CMK (cell line): ENCODE measurements around the gene GRK5.
"Not testable (repeated sequence)": the region's sequence is repeated elsewhere in the genome, so short reads cannot be mapped to it uniquely, and the experiment has no call there.

Experiments used
- DNase-seq: peaks from one replicate; pipeline ENCODE4 v3.0.0-alpha.2; 2010; ENCODE audit warnings: low read depth

GRK5 gene

GRCh38 chr10:119274519-119275045, 67.2 kb downstream of the GRK5 start:
- DNase-seq, result no peak

GRCh38 chr10:119275085-119275484, 67.7 kb downstream of the GRK5 start:
- no peak for DNase-seq

- not testable (repeated sequence) for DNase-seq
These were observed 68.8 kb downstream of the GRK5 start for GRCh38 chr10:119276194-119276593.

DNA sequence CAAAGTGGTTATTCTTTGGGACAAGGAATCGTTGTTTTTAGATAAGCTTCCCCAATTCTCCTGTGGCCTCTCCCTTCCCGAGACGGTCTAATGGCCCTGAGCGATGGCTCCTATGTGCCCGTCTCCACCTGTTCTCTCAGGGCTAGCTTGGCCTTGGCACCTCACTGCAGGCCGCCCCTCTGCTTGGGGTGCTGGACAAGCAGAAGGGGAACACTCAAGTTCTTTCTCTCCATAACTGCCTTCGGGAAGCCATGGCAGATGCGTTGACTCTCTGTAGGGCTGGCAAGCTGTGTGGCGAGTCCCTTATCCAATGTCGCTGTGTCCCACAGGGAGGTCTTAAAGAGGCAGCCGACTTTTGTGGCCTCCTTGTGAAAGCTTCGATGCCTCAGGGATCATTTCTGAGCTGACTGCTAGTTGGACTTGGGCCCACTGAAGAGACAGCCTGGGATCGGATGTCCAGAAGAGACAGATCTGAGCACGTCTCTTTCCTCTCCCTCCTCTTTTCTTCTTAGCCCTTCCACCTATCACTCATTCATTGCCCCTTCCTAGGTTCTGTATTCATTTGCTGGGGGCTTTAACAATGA, 70.8 kb downstream of the GRK5 start:
- DNase-seq, result no peak

DNA sequence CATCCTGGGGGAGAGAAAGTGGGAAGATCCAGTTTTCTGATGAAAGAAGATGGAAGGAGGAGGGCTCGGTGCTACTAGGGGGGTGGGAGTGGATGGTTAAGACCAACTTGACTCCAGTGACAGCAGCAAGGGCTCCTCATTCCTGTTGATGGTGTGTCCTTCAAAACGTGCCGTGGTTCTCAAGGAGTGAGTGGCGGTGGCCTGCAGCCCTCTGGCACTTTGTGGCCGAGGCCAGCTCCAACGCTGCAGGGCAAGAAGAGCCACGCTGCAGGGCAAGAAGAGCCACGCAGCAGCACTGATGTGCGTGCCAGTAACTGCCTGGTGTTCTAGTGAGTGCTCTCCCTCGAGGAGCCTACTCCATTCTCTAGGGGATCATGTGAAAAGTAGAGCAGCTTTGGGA, 72.1 kb downstream of the GRK5 start:
- DNase-seq, result no peak

DNA sequence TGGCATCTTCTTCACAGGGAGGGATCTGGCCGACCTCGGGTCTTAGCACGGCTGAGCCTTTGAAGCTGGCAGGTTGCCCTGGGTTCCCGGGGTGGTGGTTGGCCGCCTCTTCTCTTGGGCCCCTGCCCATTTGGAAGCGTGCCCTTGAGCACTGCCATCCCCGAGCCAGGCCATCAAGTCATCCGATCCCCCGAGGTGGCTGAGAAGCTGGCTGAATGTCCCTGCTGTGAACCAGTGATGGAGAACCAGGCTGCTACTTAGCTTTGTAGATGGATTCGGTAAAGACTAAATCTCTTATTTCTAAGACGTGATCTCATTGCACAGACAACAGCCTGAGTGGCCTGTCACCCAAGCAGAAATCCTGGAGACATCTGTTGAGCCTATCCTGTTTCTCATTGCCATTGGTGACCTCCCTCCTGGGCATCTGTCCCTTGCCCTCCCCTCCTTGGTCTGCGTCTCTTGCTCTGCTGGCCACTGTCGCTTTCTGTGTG, 74.3 kb downstream of the GRK5 start:
- DNase-seq, result no peak

GRCh38 chr10:119282446-119282845, 75.1 kb downstream of the GRK5 start:
- DNase-seq, result no peak

DNA sequence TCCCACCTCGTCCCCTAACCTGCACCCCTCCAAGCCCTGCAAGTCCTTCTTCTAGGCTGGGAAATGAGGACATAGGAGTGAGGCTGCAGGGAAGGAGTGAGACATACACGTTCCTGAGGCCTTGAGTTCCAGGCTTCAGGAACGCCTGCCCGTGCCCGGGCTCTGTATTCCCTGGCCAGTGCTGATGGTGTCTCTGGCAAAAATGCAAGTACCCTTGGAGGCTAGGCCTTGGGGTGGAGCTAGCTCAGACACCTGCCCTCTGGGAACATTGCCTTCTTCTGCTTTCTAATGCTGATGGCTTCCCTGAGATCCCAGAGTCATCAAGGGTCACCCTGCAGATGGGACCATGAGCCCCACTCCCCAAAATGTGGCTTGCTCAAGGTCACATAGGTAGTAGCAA, 76.0 kb downstream of the GRK5 start:
- DNase-seq, result no peak

DNA sequence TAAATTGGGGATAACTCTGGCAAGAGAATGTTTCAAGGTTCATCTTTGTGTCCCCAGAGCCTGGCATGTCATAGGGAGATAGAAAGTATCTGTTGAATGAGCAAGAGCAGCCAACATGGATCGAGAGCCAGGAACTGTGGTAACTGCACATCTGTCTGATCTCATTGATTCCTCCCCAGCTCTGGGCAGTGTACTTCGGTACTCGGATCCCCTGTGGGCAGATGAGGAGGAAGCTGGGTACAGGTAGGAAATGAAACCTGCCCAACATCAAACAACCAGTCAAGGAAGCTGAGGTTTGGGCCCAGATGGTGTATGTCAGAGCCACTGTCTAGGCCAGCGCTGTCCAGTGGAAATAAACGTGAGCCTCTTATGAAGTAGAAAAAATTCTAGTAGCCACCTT, 76.4 kb downstream of the GRK5 start:
- no peak for DNase-seq

GRCh38 chr10:119284679-119285096, 77.3 kb downstream of the GRK5 start:
- no peak for DNase-seq

- no peak for DNase-seq
These were observed 78.3 kb downstream of the GRK5 start for GRCh38 chr10:119285495-119286267.

DNA sequence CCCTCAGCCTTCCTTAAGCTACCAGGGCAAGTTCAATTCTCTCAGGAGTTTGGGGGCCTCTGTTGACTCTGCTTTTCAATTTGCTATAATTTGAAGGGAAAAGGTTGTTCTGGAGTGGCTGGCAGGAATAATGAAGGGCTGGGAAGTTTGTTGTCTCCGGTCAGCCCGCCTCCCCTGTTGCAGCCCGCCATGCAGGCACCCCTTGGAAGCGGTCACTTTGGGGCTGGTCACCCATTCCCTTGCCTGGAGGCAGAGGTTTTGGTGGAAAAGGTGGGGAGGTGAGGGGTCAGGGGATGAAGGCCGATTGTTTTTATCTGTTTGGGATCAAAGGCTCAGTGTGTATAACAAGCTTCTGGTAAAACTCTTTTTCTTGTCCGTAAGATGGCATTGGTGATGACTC, 79.1 kb downstream of the GRK5 start:
- no peak for DNase-seq

- no peak for DNase-seq
These were observed 79.7 kb downstream of the GRK5 start for GRCh38 chr10:119286983-119287633.

DNA sequence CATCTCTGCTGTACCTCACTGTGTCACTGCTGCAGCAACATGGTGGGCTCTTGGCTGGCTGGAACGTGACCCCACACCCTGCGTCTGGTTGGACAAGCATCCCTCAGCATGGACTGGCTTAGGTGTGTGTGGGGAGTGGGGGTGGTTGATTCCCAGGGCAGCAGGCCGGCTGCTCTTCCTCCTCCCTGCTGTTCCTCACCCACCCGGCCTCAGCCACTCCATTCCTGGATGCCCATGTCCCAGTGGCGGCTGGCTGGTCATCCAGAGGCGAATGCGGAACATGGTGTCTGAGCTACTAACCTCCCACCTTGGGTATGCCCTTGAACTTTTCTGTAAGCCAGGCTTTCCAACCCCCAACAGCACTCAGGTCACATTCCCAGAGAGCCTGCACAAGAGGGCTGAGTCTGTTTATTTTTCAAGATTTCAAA, 81.2 kb downstream of the GRK5 start:
- no peak for DNase-seq

DNA sequence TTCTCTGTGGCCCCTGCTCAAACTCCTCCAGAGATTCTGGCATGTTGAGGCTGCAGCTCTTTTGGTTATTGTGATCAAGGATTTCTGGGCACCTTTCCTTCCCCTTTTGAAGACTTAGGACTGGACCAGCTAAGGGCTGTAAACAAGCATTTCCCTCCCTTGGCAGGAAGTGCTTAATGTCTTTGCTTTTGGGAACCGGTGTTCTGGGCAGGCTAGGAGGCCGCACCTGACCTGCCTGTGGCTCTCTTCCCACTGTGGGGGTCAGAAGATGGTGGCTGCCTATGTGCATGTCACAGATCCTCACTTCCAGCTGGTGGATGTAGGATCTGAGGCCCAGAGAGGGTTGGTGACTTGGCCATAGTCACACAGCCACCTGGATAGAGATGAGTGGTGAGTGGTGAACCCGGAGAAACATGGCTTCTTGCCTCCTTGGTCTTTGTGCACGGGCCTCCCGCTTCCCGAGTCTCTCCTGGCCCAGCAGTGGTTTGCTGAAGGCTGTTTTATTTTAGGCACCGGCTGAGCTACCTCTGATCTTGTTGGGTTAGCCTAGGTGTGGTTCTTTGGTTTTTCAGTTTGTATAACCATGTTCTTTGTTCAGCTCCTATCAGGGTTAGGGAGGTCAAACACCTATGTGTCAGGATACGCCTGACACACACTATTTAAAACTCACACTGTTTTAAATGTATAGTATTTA, 82.0 kb downstream of the GRK5 start:
- DNase-seq, result no peak

DNA sequence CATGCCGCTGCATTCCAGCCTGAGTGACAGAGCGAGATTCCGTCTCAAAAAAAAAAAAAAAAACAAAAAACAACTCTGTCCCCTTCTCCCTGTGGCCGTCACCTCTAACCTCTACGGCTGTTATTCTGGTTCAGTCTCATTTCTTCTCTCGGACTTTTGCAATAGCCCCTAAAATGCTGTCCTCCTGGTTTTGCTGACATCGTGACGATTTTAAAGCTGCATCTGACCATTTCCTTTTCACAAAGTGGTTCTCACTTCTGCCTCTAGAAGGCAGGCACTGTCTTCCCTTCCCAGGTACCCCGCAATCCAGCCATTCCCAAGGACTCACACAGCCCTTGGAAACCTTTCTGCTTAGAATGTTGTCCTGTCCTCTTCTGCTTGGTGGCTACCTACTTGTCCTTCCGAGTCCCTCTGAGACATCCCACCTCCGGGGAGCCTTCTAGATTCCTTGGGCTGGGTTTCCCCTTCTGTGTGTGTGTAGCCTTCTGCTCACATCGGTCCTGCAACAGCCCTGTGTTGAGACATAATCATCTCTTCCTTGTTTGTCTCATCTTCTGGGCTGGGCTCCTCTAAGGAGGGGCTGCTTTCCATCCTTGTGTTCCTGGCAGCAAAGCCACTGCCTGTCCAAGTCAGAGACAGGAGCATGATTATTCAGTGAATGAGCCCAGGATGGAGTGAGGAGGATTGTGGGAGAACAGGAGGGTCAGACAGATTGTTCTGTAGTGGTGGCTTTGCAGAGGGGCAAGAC, 83.1 kb downstream of the GRK5 start:
- DNase-seq, result no peak

GRCh38 chr10:119291223-119291900, 84.0 kb downstream of the GRK5 start:
- no peak for DNase-seq

- DNase-seq, result no peak
These were observed 85.8 kb downstream of the GRK5 start for GRCh38 chr10:119292968-119293760.

DNA sequence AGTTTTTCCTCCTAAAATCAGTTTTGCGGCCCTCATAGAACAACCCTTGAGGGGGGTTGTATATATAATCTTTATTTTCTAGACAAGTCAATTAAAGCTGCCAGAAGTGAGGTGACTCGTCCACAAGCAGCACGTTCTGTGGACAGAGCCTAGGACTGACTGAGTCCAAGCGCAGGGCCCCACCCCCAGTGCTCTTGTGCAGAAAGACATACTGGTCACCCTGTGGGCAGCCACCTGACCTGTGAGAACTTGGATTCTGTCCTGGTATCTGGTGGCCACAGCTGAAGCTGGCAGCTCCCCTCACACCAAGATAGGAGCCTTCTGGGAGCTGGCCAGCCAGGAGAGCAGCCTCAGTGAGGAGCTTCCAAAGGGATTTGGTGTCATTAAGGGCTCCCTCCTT, 89.3 kb downstream of the GRK5 start:
- DNase-seq, result no peak
